Suprapubic skin (tissue), 4 donors: ENCODE data around the gene TOR4A.

Experiments
- CTCF ChIP-seq, 2 donors: fragments of 200-600 bp in 1 of 2; fragments of 450-650 bp in 1 of 2; sonication (generic) in 1 of 2; IDR thresholded peaks; one replicate each; pipeline ENCODE4 v1.5.1; 2016 to 2019; ENCODE audit warnings: antibody characterized with exemption in 2 of 2, mild to moderate bottlenecking in 1 of 2, moderate library complexity in 1 of 2
- EP300 ChIP-seq: sonication (generic); formaldehyde crosslinking; IDR thresholded peaks from one replicate; pipeline ENCODE4 v1.6.1; 2017; ENCODE audit warnings: antibody characterized with exemption
- POLR2A ChIP-seq, 2 donors: fragments of 450-650 bp; IDR thresholded peaks; one replicate each; pipeline ENCODE4 v1.6.1; 2017; ENCODE audit warnings: antibody characterized with exemption in 2 of 2, mild to moderate bottlenecking in 2 of 2, moderate library complexity in 2 of 2
- POLR2AphosphoS5 ChIP-seq, 3 donors: sonication (generic); formaldehyde crosslinking; IDR thresholded peaks; one replicate each; pipeline ENCODE4 v1.6.1; 2017; ENCODE audit warnings: antibody characterized with exemption in 3 of 3

DNA sequence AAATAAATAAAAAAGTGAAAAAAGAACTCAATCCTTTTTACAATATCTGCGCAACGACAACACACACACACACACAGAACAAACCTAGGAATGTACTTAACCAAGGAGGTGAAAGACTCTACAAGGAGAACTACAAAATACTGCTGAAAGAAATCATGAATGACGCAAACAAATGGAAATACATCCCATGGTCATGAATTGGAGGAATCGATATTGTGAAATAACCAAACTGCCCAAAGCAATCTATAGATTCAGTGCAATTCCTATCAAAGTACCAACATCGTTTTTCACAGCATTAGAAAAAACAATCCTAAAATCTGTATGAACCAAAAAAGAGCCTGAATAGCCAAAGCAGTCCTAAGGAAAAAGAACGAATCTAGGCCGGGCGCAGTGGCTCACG is 54.4 kb downstream of the TOR4A start:
- TF ChIP-seq POLR2A (IDR thresholded peaks at IDR 0.05) (no peak), CTCF (IDR thresholded peaks at IDR 0.05) (no peak), POLR2AphosphoS5 (IDR thresholded peaks at IDR 0.05) (no peak), EP300 (no peak)
